Endothelial cell (in vitro differentiated cells): ENCODE measurements around the gene TTLL9. TPM values are rescaled to one million over a fixed set of nuclear protein-coding genes. Genes with fewer than 3 reads are reported as not detected.

ENCODE experiments used
- DNase-seq: peaks from one replicate; pipeline ENCODE4 v3.0.0; 2021; ENCODE audit warnings: low spot score
- H3K27ac Mint-ChIP-seq: one replicate; pipeline ENCODE4 v1.8.0; 2021; ENCODE audit warnings: mixed read lengths, inconsistent platforms; ENCODE audit not compliant: unreplicated experiment
- H3K27me3 Mint-ChIP-seq: one replicate; pipeline ENCODE4 v1.8.0; 2021; ENCODE audit warnings: mild to moderate bottlenecking, moderate library complexity, mixed read lengths, inconsistent platforms; ENCODE audit not compliant: unreplicated experiment
- H3K36me3 Mint-ChIP-seq: one replicate; pipeline ENCODE4 v1.8.0; 2021; ENCODE audit warnings: mild to moderate bottlenecking, low read depth, mixed read lengths, inconsistent platforms; ENCODE audit not compliant: unreplicated experiment
- H3K4me1 Mint-ChIP-seq: one replicate; pipeline ENCODE4 v1.8.0; 2021; ENCODE audit warnings: mild to moderate bottlenecking, mixed read lengths, inconsistent platforms; ENCODE audit not compliant: unreplicated experiment
- H3K4me3 Mint-ChIP-seq: one replicate; pipeline ENCODE4 v1.8.0; 2021; ENCODE audit warnings: mild to moderate bottlenecking, mixed read lengths, inconsistent platforms; ENCODE audit not compliant: unreplicated experiment
- H3K9me3 Mint-ChIP-seq: one replicate; pipeline ENCODE4 v1.8.0; 2021; ENCODE audit warnings: mixed read lengths, inconsistent platforms; ENCODE audit not compliant: unreplicated experiment
- total RNA-seq: library from RNA; stranded (reverse); fragmentation: NEBNext Ultra II Directional; extraction: Animal tissue kit (Norgen Biotek cat#: 25700); gene quantifications from one replicate; pipeline ENCODE4 v1.2.1, GENCODE V29; 2021; ENCODE audit not compliant: unreplicated experiment
- TF ChIP-seq, protein P1 (sequence below): fragments of 200-600 bp; sonication (generic); IDR thresholded peaks from one replicate; pipeline ENCODE4 v1.5.0; 2021; ENCODE audit warnings: antibody characterized with exemption; ENCODE audit not compliant: unreplicated experiment

The TTLL9 gene
- total RNA-seq, 1 donor from 2014 or later: 0.46 TPM

DNA sequence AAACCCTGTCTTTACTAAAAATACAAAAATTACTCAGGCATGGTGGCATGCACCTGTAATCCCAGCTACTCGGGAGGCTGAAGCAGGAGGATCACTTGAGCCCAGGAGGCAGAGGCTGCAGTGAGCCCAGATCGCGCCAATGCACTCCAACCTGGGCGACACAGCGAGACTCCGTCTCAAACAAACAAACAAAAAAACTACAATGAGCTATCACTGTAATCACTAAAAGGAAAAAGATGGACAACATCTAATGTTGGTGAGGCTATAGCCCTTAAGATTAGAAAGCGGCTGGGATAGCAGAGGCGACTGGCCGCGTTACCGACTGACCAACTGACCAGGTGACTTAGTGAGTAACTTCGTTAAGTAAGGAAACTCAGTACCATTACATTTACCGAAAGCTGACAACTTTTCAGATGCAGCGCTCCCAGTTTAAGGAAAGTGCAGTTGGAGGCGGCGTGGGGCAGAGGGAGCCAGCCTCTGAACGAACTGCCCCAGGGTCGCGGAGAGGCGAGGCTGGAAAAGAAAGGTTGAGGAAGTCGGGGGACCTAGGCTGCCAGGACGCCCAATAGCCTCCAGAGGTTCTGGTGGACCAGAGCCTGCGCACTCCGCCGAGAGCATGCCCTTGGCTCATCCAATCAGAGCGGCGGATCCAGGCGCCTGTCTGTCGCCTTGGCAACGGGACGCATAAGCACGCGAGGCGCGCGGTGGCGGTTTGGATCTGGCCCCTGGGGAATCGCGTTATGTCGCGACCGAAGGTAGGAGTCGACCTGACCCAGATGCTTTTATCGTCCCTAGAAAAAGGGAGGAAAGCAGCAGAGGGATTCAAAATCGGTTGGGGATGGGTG lies 8.9 kb downstream of the TTLL9 start:
- peaks cover 5% of the 10 kb centered on the region for H3K27me3 Mint-ChIP-seq
- no peaks in the 10 kb centered on the region for H3K9me3 Mint-ChIP-seq
- peak; percentile 93 for DNase-seq
- peak overlapping the region; percentile 96 for H3K4me3 Mint-ChIP-seq
- peak overlapping the region; percentile 95 for H3K27ac Mint-ChIP-seq
- peaks cover 8% of the 10 kb centered on the region for H3K4me1 Mint-ChIP-seq
- TF ChIP-seq, protein P1, sequence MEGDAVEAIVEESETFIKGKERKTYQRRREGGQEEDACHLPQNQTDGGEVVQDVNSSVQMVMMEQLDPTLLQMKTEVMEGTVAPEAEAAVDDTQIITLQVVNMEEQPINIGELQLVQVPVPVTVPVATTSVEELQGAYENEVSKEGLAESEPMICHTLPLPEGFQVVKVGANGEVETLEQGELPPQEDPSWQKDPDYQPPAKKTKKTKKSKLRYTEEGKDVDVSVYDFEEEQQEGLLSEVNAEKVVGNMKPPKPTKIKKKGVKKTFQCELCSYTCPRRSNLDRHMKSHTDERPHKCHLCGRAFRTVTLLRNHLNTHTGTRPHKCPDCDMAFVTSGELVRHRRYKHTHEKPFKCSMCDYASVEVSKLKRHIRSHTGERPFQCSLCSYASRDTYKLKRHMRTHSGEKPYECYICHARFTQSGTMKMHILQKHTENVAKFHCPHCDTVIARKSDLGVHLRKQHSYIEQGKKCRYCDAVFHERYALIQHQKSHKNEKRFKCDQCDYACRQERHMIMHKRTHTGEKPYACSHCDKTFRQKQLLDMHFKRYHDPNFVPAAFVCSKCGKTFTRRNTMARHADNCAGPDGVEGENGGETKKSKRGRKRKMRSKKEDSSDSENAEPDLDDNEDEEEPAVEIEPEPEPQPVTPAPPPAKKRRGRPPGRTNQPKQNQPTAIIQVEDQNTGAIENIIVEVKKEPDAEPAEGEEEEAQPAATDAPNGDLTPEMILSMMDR: no peak
- H3K36me3 Mint-ChIP-seq: no peaks in the 10 kb centered on the region

DNA sequence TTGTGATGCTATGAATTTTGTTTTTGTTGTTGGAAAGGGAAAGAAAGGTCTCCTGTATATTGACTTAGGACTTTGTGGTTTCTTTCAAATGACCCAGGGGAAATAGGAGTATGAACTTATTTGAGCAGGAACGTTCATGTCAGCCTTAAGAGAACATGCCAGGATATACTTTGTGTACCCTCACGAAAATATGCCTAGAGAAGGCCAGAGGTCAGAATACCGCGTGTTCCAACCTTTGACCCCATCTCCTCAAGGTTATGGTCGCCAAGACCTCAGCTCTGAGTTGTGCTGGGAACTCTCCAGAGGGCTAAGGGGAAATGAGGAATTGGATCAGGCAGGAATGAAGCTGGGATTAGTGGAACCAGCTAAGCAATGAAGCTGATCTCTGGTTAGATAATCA lies 11.5 kb downstream of the TTLL9 start:
- Mint-ChIP-seq H3K4me1 (peaks cover 3% of the 10 kb centered on the region), H3K27me3 (peaks cover 5% of the 10 kb centered on the region), H3K36me3 (no peaks in the 10 kb centered on the region), H3K4me3 (no peak overlapping the region), H3K27ac (no peak overlapping the region), H3K9me3 (no peaks in the 10 kb centered on the region)
- DNase-seq: no peak
- TF ChIP-seq, protein P1: no peak

DNA sequence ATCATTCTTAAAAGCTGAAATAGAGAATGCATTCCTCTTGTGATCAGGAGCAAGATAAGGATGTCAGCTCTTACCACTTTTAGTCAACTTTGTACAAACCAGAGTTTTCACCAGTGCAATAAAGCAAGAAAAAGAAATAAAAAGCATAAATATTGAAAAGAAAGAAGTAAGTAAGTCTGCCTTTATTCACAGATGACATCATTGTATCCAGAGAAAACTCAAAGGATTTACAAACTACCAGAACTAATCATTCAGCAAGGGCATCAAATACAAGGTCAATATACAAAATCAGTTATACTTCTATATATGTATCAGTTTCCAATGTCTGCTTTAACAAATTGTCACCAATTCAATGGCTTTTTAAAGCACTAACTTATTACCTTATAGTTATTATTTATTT lies 13.4 kb downstream of the TTLL9 start:
- Mint-ChIP-seq H3K9me3 (no peaks in the 10 kb centered on the region), H3K27me3 (peaks cover 8% of the 10 kb centered on the region), H3K4me1 (peaks cover 3% of the 10 kb centered on the region), H3K27ac (no peak overlapping the region), H3K36me3 (no peaks in the 10 kb centered on the region), H3K4me3 (no peak overlapping the region)
- DNase-seq: no peak
- TF ChIP-seq, protein P1: no peak

DNA sequence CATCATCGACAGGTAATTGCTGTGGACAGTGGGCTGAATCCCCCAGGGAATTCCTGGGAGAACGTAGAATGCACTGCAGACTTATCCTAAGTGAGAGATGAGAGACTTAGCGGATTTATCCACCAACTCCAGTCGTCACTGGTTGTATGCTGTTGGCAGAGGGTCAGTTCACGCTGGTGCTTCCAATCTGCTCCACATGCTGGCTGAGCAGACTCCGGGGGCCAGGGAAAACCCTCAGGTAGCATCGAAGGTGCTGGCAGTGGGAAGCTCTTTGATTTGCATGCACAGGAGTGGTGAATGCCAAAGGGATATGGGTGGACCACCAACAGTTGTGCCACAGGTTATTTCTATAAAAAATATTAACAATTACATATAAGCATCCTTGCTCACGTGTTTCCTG lies 20.2 kb downstream of the TTLL9 start:
- Mint-ChIP-seq H3K4me1 (no peaks in the 10 kb centered on the region), H3K4me3 (no peak overlapping the region), H3K36me3 (no peaks in the 10 kb centered on the region), H3K27ac (no peak overlapping the region), H3K27me3 (peaks cover 3% of the 10 kb centered on the region), H3K9me3 (no peaks in the 10 kb centered on the region)
- DNase-seq: no peak
- TF ChIP-seq, protein P1: no peak

DNA sequence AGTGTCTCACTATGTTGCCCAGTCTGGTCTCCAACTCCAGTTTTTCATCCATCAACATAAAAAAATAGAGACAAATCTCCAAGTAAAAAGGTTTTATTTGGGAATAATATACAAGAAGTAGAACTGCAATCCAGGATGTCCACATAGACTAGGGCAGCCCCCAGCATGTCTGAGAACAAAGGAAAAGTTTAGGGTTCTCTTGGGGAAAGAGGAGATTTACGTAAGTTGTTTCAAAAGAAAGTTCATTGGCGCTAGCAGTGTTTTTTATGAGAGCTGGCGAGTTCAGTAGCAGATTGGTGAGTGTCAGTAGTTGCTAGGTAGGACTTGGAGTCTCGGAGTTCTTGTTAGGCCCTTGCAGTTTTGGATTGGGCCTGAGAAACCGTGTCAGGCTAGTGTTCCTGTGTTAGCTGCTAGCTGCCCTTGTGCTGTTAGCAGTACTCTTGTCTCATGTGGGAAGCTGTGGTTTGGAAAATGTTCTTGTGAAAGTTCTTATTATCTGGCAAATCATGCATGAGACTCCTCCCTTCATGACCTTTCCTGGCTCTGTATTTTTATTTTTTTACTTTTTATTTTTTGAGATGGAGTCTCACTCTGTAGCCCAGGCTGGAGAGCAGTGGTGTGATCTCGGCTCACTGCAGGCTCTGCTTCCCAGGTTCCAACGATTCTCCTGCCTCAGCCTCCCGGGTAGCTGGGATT lies 24.7 kb downstream of the TTLL9 start:
- H3K9me3 Mint-ChIP-seq: no peaks in the 10 kb centered on the region
- no peak for DNase-seq
- H3K36me3 Mint-ChIP-seq: no peaks in the 10 kb centered on the region
- no peak overlapping the region for H3K4me3 Mint-ChIP-seq
- H3K27ac Mint-ChIP-seq: no peak overlapping the region
- no peaks in the 10 kb centered on the region for H3K4me1 Mint-ChIP-seq
- H3K27me3 Mint-ChIP-seq: no peaks in the 10 kb centered on the region
- TF ChIP-seq, protein P1: no peak
